Caco-2 (cell line): ENCODE results near the gene LAT. TPM values are rescaled to one million over a fixed set of nuclear protein-coding genes. Genes with fewer than 3 reads are reported as not detected.

Experiments
- BruUV-seq: library from RNA; stranded (reverse); fragments of 400-500 nt; replicated peaks from 2 replicates; lab custom pipeline; 2021; lab: Mats Ljungman, UMichigan
- CTCF ChIA-PET: fragments of 300-600 bp; sonication (Branson Sonifier 250); formaldehyde crosslinking; loops from one replicate; lab custom pipeline; 2022; ENCODE audit warnings: antibody characterized with exemption; lab: Charles Lee
- POLR2A ChIA-PET: fragments of 300-600 bp; sonication (Branson Sonifier 250); formaldehyde crosslinking; loops from one replicate; lab custom pipeline; 2022; ENCODE audit warnings: antibody characterized with exemption; lab: Charles Lee
- DNase-seq, 2 experiments: peaks; one replicate each; pipeline versions ENCODE4 v3.0.0 to v3.0.0-alpha.2; 2020 to 2022
- H3K27me3 ChIP-seq: replicated peaks from 2 replicates; pipeline ENCODE4 v1.6.0; 2011; ENCODE audit warnings: low read length; ENCODE audit not compliant: control insufficient read depth, insufficient read depth
- H3K36me3 ChIP-seq: 2 replicates; pipeline ENCODE4 v1.5.1; 2011; ENCODE audit warnings: low read length; ENCODE audit not compliant: control insufficient read depth, insufficient read depth
- H3K4me1 ChIP-seq: fragments of 250-450 bp; sonication (Bioruptor Pico); 2 replicates; pipeline ENCODE4 v1.5.1; 2020; ENCODE audit warnings: mild to moderate bottlenecking
- H3K4me3 ChIP-seq: 2 replicates; pipeline ENCODE4 v1.5.1; 2011; ENCODE audit warnings: low read depth, mild to moderate bottlenecking, control low read depth, low read length
- H3K9me3 ChIP-seq: fragments of 250-450 bp; sonication (Bioruptor Pico); 2 replicates; pipeline ENCODE4 v1.5.1; 2020; ENCODE audit warnings: mild to moderate bottlenecking, moderate library complexity
- H3K27ac Mint-ChIP-seq: one replicate; pipeline ENCODE4 v1.8.0; 2022; ENCODE audit warnings: mixed read lengths; ENCODE audit not compliant: unreplicated experiment
- H3K27me3 Mint-ChIP-seq: one replicate; pipeline ENCODE4 v1.8.0; 2022; ENCODE audit warnings: mixed read lengths; ENCODE audit not compliant: insufficient read depth, unreplicated experiment
- H3K36me3 Mint-ChIP-seq: one replicate; pipeline ENCODE4 v1.8.0; 2022; ENCODE audit warnings: mild to moderate bottlenecking, mixed read lengths; ENCODE audit not compliant: insufficient read depth, unreplicated experiment
- H3K4me1 Mint-ChIP-seq: one replicate; pipeline ENCODE4 v1.8.0; 2022; ENCODE audit warnings: low read depth, mixed read lengths; ENCODE audit not compliant: unreplicated experiment
- H3K4me3 Mint-ChIP-seq: one replicate; pipeline ENCODE4 v1.8.0; 2022; ENCODE audit warnings: mild to moderate bottlenecking, moderate library complexity, mixed read lengths; ENCODE audit not compliant: unreplicated experiment
- H3K9me3 Mint-ChIP-seq: one replicate; pipeline ENCODE4 v1.8.0; 2022; ENCODE audit warnings: mixed read lengths; ENCODE audit not compliant: unreplicated experiment
- intact Hi-C: fragments of 100-400 bp; cut with micrococcal nuclease; formaldehyde crosslinking; loops from one replicate; pipeline ENCODE4 v1.10.0; 2022; ENCODE audit not compliant: unreplicated experiment
- total RNA-seq: library from RNA; stranded (reverse); gene quantifications from 2 replicates; pipeline ENCODE4 v1.2.3, GENCODE V29; 2022
- TF ChIP-seq, protein P1 (sequence below), 2 experiments: fragments of 200-600 bp in 1 of 2; IDR thresholded peaks; 1 replicate in 1 of 2; 2 replicates in 1 of 2; pipeline versions ENCODE4 v1.5.1 to v1.8.0; 2011 to 2022; ENCODE audit warnings: antibody characterized with exemption in 1 of 2, control low read depth in 1 of 2, inconsistent platforms in 1 of 2, low read depth in 1 of 2, low read length in 1 of 2, mild to moderate bottlenecking in 1 of 2, moderate library complexity in 1 of 2; ENCODE audit not compliant: insufficient read depth in 1 of 2, severe bottlenecking in 1 of 2, unreplicated experiment in 1 of 2

Gene LAT
- total RNA-seq, 1 experiment from 2014 or later: 3.2 TPM

DNA sequence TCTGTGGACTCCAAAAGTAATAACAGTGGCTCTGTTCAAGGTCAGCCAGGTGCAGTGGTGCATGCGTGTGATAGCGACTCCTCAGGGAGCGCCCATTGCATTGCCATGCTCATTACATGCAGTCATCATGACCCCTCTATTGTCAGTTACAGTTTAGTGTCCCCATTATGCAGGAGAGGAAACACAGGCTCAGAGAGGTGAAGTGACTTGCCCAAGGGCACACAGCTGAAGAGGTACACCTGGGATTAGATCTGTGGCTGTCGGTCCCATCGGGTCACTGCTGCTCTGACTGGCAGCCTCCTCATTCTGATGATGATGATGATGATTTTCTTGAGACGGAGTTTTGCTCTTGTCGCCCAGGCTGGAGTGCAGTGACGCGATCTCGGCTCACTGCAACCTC lies 7.6 kb downstream of the LAT start:
- intact Hi-C loops: no loop called here
- CTCF ChIA-PET: no interaction called here
- H3K27me3 Mint-ChIP-seq: no peaks in the 10 kb centered on the region

DNA sequence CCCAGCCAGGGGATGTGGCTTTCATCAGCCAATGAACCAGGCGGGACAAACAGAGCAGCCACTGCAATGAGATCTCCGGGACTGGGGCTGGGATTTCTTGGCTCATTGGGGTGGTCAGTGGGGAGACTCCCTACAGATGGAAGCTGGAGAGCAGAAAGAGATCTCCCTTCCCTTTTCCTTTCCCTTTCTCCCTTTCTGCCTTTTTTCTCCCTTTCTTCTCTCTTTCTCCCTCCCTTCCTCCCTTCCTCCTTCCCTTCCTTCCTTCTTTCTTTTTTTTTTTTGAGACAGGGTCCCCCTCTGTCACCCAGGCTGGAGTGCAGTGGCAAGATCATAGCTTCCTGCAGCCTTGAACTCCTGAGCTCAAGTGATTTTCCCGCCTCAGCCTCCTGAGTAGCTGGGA lies 14.0 kb downstream of the LAT start:
- peaks cover 6% of the 10 kb centered on the region for H3K27me3 Mint-ChIP-seq
- ChIA-PET POLR2A (no interaction called here), CTCF (no interaction called here)
- BruUV-seq: no TSS peak
- Histone ChIP-seq H3K36me3 (no peaks in the 10 kb centered on the region), H3K4me1 (no peaks in the 10 kb centered on the region), H3K4me3 (no peak overlapping the region), H3K9me3 (no peaks in the 10 kb centered on the region), H3K27me3 (no peaks in the 10 kb centered on the region)
- TF ChIP-seq, protein P1, sequence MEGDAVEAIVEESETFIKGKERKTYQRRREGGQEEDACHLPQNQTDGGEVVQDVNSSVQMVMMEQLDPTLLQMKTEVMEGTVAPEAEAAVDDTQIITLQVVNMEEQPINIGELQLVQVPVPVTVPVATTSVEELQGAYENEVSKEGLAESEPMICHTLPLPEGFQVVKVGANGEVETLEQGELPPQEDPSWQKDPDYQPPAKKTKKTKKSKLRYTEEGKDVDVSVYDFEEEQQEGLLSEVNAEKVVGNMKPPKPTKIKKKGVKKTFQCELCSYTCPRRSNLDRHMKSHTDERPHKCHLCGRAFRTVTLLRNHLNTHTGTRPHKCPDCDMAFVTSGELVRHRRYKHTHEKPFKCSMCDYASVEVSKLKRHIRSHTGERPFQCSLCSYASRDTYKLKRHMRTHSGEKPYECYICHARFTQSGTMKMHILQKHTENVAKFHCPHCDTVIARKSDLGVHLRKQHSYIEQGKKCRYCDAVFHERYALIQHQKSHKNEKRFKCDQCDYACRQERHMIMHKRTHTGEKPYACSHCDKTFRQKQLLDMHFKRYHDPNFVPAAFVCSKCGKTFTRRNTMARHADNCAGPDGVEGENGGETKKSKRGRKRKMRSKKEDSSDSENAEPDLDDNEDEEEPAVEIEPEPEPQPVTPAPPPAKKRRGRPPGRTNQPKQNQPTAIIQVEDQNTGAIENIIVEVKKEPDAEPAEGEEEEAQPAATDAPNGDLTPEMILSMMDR (IDR thresholded peaks at IDR 0.05; ENCODE audit: insufficient read depth in 1 of 2, low read depth in 1 of 2, low read length in 1 of 2, severe bottlenecking in 1 of 2, unreplicated experiment in 1 of 2): no peak
- H3K36me3 Mint-ChIP-seq: no peaks in the 10 kb centered on the region
- no peak overlapping the region for H3K27ac Mint-ChIP-seq
- intact Hi-C loops: no loop called here
- DNase-seq: no peak
- no peaks in the 10 kb centered on the region for H3K4me1 Mint-ChIP-seq
- no peak overlapping the region for H3K4me3 Mint-ChIP-seq
- no peaks in the 10 kb centered on the region for H3K9me3 Mint-ChIP-seq

More for the DNA sequence above, 7.6 kb downstream of the LAT start:
- H3K4me3 Mint-ChIP-seq: no peak overlapping the region
- H3K9me3 ChIP-seq: no peaks in the 10 kb centered on the region
- no peak for DNase-seq
- no peak overlapping the region for H3K4me3 ChIP-seq
- TF ChIP-seq, protein P1 (IDR thresholded peaks at IDR 0.05; ENCODE audit: insufficient read depth in 1 of 2, low read depth in 1 of 2, low read length in 1 of 2, severe bottlenecking in 1 of 2, unreplicated experiment in 1 of 2): no peak
- no TSS peak for BruUV-seq
- H3K4me1 ChIP-seq: no peaks in the 10 kb centered on the region
- H3K9me3 Mint-ChIP-seq: no peaks in the 10 kb centered on the region
- no peaks in the 10 kb centered on the region for H3K4me1 Mint-ChIP-seq
- no peaks in the 10 kb centered on the region for H3K27me3 ChIP-seq
- no peaks in the 10 kb centered on the region for H3K36me3 ChIP-seq
- H3K36me3 Mint-ChIP-seq: peaks cover 5% of the 10 kb centered on the region
- POLR2A ChIA-PET: no interaction called here
- no peak overlapping the region for H3K27ac Mint-ChIP-seq

DNA sequence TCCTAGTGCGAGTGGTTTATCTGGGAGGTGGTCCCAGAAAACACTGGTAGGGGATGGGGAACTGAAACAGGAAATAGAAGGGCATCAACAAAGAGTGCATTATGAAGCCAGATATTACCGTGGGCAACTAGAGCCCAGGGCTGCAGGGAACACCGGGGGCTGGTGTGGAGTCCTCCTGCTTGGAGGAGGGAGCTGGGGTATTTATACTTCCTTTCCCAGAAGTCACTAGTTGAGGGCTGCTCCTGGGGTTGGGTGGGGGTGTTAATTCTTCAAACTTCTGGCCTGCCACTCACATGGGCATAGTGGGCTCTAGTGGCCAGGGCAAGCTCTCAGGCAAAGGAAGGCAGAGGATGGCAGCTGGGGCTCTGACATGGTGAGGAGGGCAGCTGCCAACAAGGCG lies 14.7 kb downstream of the LAT start:
- CTCF ChIA-PET: no interaction called here

More for the DNA sequence above, 14.7 kb downstream of the LAT start:
- Histone ChIP-seq H3K9me3 (no peaks in the 10 kb centered on the region), H3K36me3 (no peaks in the 10 kb centered on the region), H3K27me3 (no peaks in the 10 kb centered on the region), H3K4me1 (no peaks in the 10 kb centered on the region), H3K4me3 (no peak overlapping the region)
- DNase-seq: no peak
- Mint-ChIP-seq H3K4me1 (no peaks in the 10 kb centered on the region), H3K27me3 (peaks cover 6% of the 10 kb centered on the region), H3K9me3 (no peaks in the 10 kb centered on the region), H3K4me3 (no peak overlapping the region), H3K27ac (no peak overlapping the region), H3K36me3 (no peaks in the 10 kb centered on the region)
- TF ChIP-seq, protein P1 (IDR thresholded peaks at IDR 0.05; ENCODE audit: insufficient read depth in 1 of 2, low read depth in 1 of 2, low read length in 1 of 2, severe bottlenecking in 1 of 2, unreplicated experiment in 1 of 2): no peak
- BruUV-seq: no TSS peak
- POLR2A ChIA-PET: no interaction called here
- intact Hi-C loops: no loop called here
